ENCODE data around the gene PRKCA. TPM values are rescaled to one million over a fixed set of nuclear protein-coding genes. Genes with fewer than 3 reads are reported as not detected.

The PRKCA gene
- total RNA-seq, 4 donors from 2014 or later: 9.0 to 76.1 (median 15.1) TPM

DNA sequence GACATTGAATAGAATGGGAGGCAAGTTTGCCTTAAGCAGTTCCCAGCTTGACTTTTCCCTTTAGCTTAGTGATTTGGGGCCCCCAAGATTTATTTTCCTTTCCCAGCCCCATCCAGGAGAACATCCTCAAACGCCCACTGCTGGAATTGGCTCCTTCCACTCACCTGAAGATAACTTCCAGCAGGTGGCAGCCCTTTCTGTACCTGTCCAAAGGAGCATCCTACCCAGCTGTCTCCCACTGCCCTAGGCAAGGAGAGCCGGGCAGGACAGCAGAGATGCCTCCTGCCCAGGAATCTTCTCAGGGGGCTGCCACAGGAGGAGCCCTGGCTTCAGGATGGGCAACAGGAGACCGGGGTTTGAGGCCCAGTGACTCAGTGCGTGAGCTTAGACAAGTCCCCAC, 538.9 kb downstream of the PRKCA start:
- no peak overlapping the region for H3K27ac ChIP-seq
- TF ChIP-seq, protein P1, sequence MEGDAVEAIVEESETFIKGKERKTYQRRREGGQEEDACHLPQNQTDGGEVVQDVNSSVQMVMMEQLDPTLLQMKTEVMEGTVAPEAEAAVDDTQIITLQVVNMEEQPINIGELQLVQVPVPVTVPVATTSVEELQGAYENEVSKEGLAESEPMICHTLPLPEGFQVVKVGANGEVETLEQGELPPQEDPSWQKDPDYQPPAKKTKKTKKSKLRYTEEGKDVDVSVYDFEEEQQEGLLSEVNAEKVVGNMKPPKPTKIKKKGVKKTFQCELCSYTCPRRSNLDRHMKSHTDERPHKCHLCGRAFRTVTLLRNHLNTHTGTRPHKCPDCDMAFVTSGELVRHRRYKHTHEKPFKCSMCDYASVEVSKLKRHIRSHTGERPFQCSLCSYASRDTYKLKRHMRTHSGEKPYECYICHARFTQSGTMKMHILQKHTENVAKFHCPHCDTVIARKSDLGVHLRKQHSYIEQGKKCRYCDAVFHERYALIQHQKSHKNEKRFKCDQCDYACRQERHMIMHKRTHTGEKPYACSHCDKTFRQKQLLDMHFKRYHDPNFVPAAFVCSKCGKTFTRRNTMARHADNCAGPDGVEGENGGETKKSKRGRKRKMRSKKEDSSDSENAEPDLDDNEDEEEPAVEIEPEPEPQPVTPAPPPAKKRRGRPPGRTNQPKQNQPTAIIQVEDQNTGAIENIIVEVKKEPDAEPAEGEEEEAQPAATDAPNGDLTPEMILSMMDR (IDR thresholded peaks at IDR 0.05): no peak
- TF ChIP-seq POLR2A (IDR thresholded peaks at IDR 0.05): no peak
- H3K9me3 ChIP-seq: no peaks in the 10 kb centered on the region
- H3K4me3 ChIP-seq: no peak overlapping the region
- no peaks in the 10 kb centered on the region for H3K36me3 ChIP-seq
- H3K27me3 ChIP-seq: no peaks in the 10 kb centered on the region
- H3K4me1 ChIP-seq: no peaks in the 10 kb centered on the region
- DNase-seq: no peak
- intact Hi-C loops (cut with DNase I; ENCODE audit: low total_unique reads): no loop called here

- TF ChIP-seq POLR2A (IDR thresholded peaks at IDR 0.05): no peak
- TF ChIP-seq, protein P1 (IDR thresholded peaks at IDR 0.05): no peak
- Histone ChIP-seq H3K9me3 (no peaks in the 10 kb centered on the region), H3K4me1 (no peaks in the 10 kb centered on the region), H3K36me3 (no peaks in the 10 kb centered on the region), H3K4me3 (no peak overlapping the region), H3K27me3 (no peaks in the 10 kb centered on the region), H3K27ac (no peak overlapping the region)
- intact Hi-C loops (cut with DNase I; ENCODE audit: low total_unique reads): no loop called here
- DNase-seq: no peak
Measured at GRCh38 chr17:66841744-66842143, 539.3 kb downstream of the PRKCA start.

DNA sequence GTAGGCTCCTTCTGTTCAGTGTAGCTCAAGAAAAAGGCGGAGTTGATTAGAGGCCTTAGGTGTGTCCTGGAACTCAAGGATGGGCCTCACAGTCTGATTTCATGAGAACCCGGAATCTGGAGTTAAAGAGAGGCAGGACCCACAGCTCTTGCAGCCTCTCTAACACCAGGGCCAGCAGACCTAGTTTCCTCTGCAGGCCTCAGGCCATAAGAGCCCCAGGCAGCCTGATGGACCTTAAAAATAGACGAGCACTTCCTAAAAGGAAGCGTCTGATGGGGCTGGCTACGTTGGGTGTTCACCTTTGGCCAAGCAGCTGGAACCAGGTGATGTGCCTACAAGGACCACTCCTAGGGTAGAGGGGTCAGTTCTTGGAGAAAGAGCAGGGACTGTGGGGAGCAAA, 540.1 kb downstream of the PRKCA start:
- H3K27ac ChIP-seq: no peak overlapping the region
- H3K9me3 ChIP-seq: no peaks in the 10 kb centered on the region
- no peak for DNase-seq
- intact Hi-C loops (cut with DNase I; ENCODE audit: low total_unique reads): no loop called here
- TF ChIP-seq, protein P1 (IDR thresholded peaks at IDR 0.05): no peak
- no peak for TF ChIP-seq POLR2A (IDR thresholded peaks at IDR 0.05)
- H3K27me3 ChIP-seq: no peaks in the 10 kb centered on the region
- H3K36me3 ChIP-seq: no peaks in the 10 kb centered on the region
- H3K4me3 ChIP-seq: no peak overlapping the region
- H3K4me1 ChIP-seq: no peaks in the 10 kb centered on the region

GRCh38 chr17:66842959-66843358, 540.5 kb downstream of the PRKCA start:
- no peaks in the 10 kb centered on the region for H3K9me3 ChIP-seq
- no peak for DNase-seq
- TF ChIP-seq, protein P1 (IDR thresholded peaks at IDR 0.05): no peak
- intact Hi-C loops (cut with DNase I; ENCODE audit: low total_unique reads): no loop called here
- H3K27ac ChIP-seq: no peak overlapping the region
- H3K36me3 ChIP-seq: no peaks in the 10 kb centered on the region
- no peak overlapping the region for H3K4me3 ChIP-seq
- no peaks in the 10 kb centered on the region for H3K4me1 ChIP-seq
- H3K27me3 ChIP-seq: no peaks in the 10 kb centered on the region

- Histone ChIP-seq H3K9me3 (no peaks in the 10 kb centered on the region), H3K4me3 (no peak overlapping the region), H3K4me1 (no peaks in the 10 kb centered on the region), H3K27me3 (no peaks in the 10 kb centered on the region), H3K36me3 (no peaks in the 10 kb centered on the region), H3K27ac (no peak overlapping the region)
- TF ChIP-seq, protein P1 (IDR thresholded peaks at IDR 0.05): no peak
- TF ChIP-seq POLR2A (IDR thresholded peaks at IDR 0.05): no peak
- intact Hi-C loops (cut with DNase I; ENCODE audit: low total_unique reads): no loop called here
- DNase-seq: no peak
Measured at GRCh38 chr17:66843627-66844026, 541.2 kb downstream of the PRKCA start.

Measured in uterus (tissue), 4 donors.